GM12892 (cell line): ENCODE data around the gene TMEM131.

Experiments
- POLR2A ChIP-seq: IDR thresholded peaks from 2 replicates; pipeline ENCODE4 v1.6.1; 2011; ENCODE audit warnings: low read depth, low read length, control low read depth
- POLR2AphosphoS5 ChIP-seq: IDR thresholded peaks from 2 replicates; pipeline ENCODE4 v1.6.1; 2011; ENCODE audit warnings: low read depth, low read length, control low read depth

GRCh38 chr2:97983134-97983533 lies 12.6 kb downstream of the TMEM131 start:
- TF ChIP-seq POLR2AphosphoS5 (no peak), POLR2A (no peak)
